HG03159 (cell line): ENCODE measurements around the gene LGI2.

Experiments
- ATAC-seq: cut with Tn5 transposase; IDR thresholded peaks from one replicate; pipeline ENCODE4 v1.9.1; 2021; ENCODE audit warnings: mild to moderate bottlenecking, moderate library complexity; ENCODE audit not compliant: unreplicated experiment

The LGI2 gene

GRCh38 chr4:24968278-24968677 lies 62.5 kb downstream of the LGI2 start:
- ATAC-seq: no peak

DNA sequence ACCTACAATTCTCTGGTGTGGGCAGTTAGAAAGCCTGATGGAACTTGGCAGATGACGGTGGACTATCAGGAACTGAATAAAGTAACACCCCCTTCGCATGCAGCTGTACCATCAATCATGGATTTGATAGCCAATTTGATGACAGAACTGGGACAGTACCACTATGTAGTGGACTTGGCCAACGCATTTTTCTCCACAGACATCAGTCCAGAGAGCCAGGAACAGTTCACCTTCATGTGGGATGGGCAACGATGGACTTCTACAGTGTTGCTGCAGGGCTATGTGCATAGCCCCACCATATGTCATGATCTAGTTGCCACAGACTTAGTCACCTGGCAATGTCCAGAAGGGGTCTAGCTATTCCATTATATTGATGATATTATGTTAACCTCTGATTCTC lies 63.4 kb downstream of the LGI2 start:
- ATAC-seq: no peak

DNA sequence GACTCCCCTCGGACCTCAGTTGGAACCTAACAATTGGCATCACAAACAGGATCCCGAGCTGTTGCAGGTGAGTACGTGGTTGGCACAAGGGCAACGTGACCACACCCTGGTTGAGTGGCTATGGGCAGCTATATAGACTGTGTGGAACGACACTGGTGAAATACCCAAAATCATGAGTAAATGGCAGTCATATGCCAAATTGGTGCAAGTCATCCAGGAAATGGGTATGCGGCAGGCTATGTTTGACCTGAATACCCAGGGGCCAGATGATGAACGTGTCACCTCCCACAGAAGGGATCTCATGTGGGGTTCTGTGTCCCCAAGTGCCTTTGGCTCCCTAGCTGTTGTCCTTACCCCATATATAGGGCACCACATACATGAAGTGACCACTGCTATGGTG lies 64.7 kb downstream of the LGI2 start:
- no peak for ATAC-seq

GRCh38 chr4:24965627-24966026 lies 65.1 kb downstream of the LGI2 start:
- ATAC-seq: no peak

- ATAC-seq: no peak
Observed at GRCh38 chr4:24963277-24963676, 67.5 kb downstream of the LGI2 start.

- no peak for ATAC-seq
Observed at GRCh38 chr4:24957886-24958285, 72.9 kb downstream of the LGI2 start.

DNA sequence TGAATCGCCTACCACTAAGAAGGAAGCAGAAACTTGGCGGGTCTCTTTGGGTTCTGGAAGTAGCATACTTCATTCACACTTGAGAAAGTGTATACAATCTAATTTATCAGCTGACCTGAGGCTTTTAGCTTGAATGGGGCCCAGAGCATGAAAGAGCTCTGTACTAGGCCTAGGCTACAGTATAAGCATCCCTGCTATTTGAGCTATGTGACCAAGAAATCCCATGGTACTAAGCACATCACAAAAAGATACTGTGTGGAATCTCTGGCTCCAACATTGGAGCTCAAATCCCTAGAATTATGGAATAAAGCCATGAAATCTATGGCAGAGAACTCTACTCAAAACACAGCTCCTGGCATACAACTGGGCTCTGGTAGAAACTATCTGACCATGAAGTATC lies 74.0 kb downstream of the LGI2 start:
- no peak for ATAC-seq

DNA sequence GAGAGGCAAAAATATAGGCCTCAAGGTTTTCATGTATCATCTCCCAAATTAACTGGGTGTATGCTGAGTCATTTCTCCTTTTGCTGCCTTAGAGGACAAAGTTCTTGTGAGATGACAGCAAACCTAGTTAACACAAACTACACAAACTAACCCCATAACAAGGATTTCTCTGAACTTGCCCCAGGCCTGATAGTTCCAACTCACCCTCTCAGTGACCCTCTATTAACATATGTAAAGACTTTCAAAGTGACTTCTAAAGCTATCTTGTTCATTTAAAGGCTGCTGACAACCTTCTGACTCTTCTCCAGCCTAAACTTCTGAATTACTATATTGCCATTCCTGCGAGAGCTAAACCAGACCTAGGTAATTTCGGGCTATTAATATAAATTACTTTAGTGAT lies 74.7 kb downstream of the LGI2 start:
- ATAC-seq: no peak

- ATAC-seq: no peak
Observed at GRCh38 chr4:24952667-24953066, 78.1 kb downstream of the LGI2 start.

GRCh38 chr4:24949970-24950369 lies 80.8 kb downstream of the LGI2 start:
- ATAC-seq: no peak
